ENCODE measurements around the gene ZNF573.

DNA sequence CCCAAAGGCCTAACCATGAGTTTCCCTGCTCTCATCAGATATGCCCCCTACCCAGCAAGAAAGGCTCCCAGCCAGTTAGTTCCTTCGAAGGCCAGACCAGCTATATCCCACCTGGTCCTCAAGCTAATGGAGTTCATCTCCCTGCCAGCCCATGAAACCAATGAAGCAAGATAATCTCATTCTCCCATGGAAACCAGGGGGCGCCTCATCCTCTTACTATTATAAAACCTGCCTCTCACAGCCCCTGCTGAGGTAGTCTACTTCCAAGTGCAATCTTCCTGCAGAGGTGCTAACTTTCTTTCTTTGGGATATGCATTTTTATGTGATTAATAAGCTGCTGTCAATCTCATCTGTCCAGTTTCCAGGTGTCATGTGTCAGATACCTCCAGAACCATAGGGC, 34.0 kb upstream of the ZNF573 start:
- no peak for TF ChIP-seq EZH2 (optimal IDR thresholded peaks at IDR 0.05; ENCODE audit: low read depth, low read length)
- TF ChIP-seq, protein P1, sequence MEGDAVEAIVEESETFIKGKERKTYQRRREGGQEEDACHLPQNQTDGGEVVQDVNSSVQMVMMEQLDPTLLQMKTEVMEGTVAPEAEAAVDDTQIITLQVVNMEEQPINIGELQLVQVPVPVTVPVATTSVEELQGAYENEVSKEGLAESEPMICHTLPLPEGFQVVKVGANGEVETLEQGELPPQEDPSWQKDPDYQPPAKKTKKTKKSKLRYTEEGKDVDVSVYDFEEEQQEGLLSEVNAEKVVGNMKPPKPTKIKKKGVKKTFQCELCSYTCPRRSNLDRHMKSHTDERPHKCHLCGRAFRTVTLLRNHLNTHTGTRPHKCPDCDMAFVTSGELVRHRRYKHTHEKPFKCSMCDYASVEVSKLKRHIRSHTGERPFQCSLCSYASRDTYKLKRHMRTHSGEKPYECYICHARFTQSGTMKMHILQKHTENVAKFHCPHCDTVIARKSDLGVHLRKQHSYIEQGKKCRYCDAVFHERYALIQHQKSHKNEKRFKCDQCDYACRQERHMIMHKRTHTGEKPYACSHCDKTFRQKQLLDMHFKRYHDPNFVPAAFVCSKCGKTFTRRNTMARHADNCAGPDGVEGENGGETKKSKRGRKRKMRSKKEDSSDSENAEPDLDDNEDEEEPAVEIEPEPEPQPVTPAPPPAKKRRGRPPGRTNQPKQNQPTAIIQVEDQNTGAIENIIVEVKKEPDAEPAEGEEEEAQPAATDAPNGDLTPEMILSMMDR (IDR thresholded peaks at IDR 0.05; ENCODE audit: low read length), result no peak
- TF ChIP-seq EZH2phosphoT487 (IDR thresholded peaks at IDR 0.05; ENCODE audit: low read length), result no peak
